ENCODE data around the gene CNTNAP4.

CNTNAP4 gene

GRCh38 chr16:76376988-76377387, 99.8 kb downstream of the CNTNAP4 start:
- CTCF ChIA-PET, result no interaction called here

GRCh38 chr16:76378020-76378419, 100.8 kb downstream of the CNTNAP4 start:
- no peak for TF ChIP-seq CTCF (IDR thresholded peaks at IDR 0.05; ENCODE audit: insufficient read depth, low read length, missing control alignments)
- DNase-seq (ENCODE audit: low read depth, low spot score), result no peak
- CTCF ChIA-PET, result no interaction called here
- H3K4me3 ChIP-seq (ENCODE audit: low read depth, low read length), result no peak overlapping the region
- POLR2A ChIA-PET, result no interaction called here

More at GRCh38 chr16:76376988-76377387, 99.8 kb downstream of the CNTNAP4 start:
- H3K4me3 ChIP-seq (ENCODE audit: low read depth, low read length), result no peak overlapping the region
- POLR2A ChIA-PET, result no interaction called here
- DNase-seq (ENCODE audit: low read depth, low spot score), result no peak
- no peak for TF ChIP-seq CTCF (IDR thresholded peaks at IDR 0.05; ENCODE audit: insufficient read depth, low read length, missing control alignments)

- no peak for DNase-seq (ENCODE audit: low read depth, low spot score)
- ChIA-PET POLR2A (no interaction called here), CTCF (no interaction called here)
- no peak overlapping the region for H3K4me3 ChIP-seq (ENCODE audit: low read depth, low read length)
- TF ChIP-seq CTCF (IDR thresholded peaks at IDR 0.05; ENCODE audit: insufficient read depth, low read length, missing control alignments), result no peak
These were observed 103.9 kb downstream of the CNTNAP4 start for GRCh38 chr16:76381096-76381495.

- H3K4me3 ChIP-seq (ENCODE audit: low read depth, low read length), result no peak overlapping the region
- ChIA-PET POLR2A (no interaction called here), CTCF (no interaction called here)
- no peak for DNase-seq (ENCODE audit: low read depth, low spot score)
- no peak for TF ChIP-seq CTCF (IDR thresholded peaks at IDR 0.05; ENCODE audit: insufficient read depth, low read length, missing control alignments)
These were observed 108.5 kb downstream of the CNTNAP4 start for GRCh38 chr16:76385601-76386230.

GRCh38 chr16:76386784-76387183, 109.6 kb downstream of the CNTNAP4 start:
- ChIA-PET CTCF (no interaction called here), POLR2A (no interaction called here)
- TF ChIP-seq CTCF (IDR thresholded peaks at IDR 0.05; ENCODE audit: insufficient read depth, low read length, missing control alignments), result no peak
- DNase-seq (ENCODE audit: low read depth, low spot score), result no peak
- H3K4me3 ChIP-seq (ENCODE audit: low read depth, low read length), result no peak overlapping the region

- ChIA-PET CTCF (no interaction called here), POLR2A (no interaction called here)
- TF ChIP-seq CTCF (IDR thresholded peaks at IDR 0.05; ENCODE audit: insufficient read depth, low read length, missing control alignments), result no peak
- no peak for DNase-seq (ENCODE audit: low read depth, low spot score)
- no peak overlapping the region for H3K4me3 ChIP-seq (ENCODE audit: low read depth, low read length)
These were observed 110.8 kb downstream of the CNTNAP4 start for GRCh38 chr16:76387994-76388393.
